Right lobe of liver (tissue), 6 donors: ENCODE results near the gene ARHGAP42. TPM values are rescaled to one million over a fixed set of nuclear protein-coding genes. Genes with fewer than 3 reads are reported as not detected.
A peak's percentile ranks its signal among the peaks of the same experiment; 100 is the strongest.

Experiments used
- ATAC-seq, 4 donors: fragments of 200-7000 bp; cut with Tn5 transposase; one replicate each; pipeline ENCODE4 v1.9.1; 2020; ENCODE audit warnings: mild to moderate bottlenecking in 4 of 4, moderate library complexity in 4 of 4
- DNase-seq, 3 donors: peaks; one replicate each; pipeline ENCODE4 v3.0.0-alpha.2; 2020
- H3K27ac ChIP-seq, 3 donors: fragments of 200-600 bp; one replicate each; pipeline ENCODE4 v1.8.0; 2022
- H3K27me3 ChIP-seq, 2 donors: fragments of 200-600 bp; one replicate each; pipeline ENCODE4 v1.8.0; 2022
- H3K36me3 ChIP-seq, 4 donors: fragments of 200-600 bp; sonication (generic) in 1 of 4; one replicate each; pipeline versions ENCODE4 v1.5.1 to v1.8.0; 2017 to 2022; ENCODE audit warnings: control low read depth in 1 of 4
- H3K4me1 ChIP-seq, 4 donors: fragments of 200-600 bp; sonication (generic) in 1 of 4; one replicate each; pipeline versions ENCODE4 v1.5.1 to v1.8.0; 2017 to 2022; ENCODE audit warnings: control low read depth in 1 of 4
- H3K4me3 ChIP-seq, 3 donors: fragments of 200-600 bp; one replicate each; pipeline ENCODE4 v1.8.0; 2022
- H3K9me3 ChIP-seq, 4 donors: fragments of 200-600 bp; sonication (generic) in 1 of 4; one replicate each; pipeline versions ENCODE4 v1.5.1 to v1.8.0; 2017 to 2022; ENCODE audit warnings: control low read depth in 1 of 4
- CTCF ChIP-seq, 4 donors: fragments of 200-600 bp in 3 of 4; fragments of 450-650 bp in 1 of 4; IDR thresholded peaks; one replicate each; pipeline versions ENCODE4 v1.5.1 to v1.8.0; 2016 to 2022; ENCODE audit warnings: antibody characterized with exemption in 4 of 4, mild to moderate bottlenecking in 2 of 4
- POLR2A ChIP-seq: fragments of 450-650 bp; IDR thresholded peaks from one replicate; pipeline ENCODE4 v1.6.1; 2017; ENCODE audit warnings: antibody characterized with exemption, mild to moderate bottlenecking
- WGBS: methylation state at CpG from one replicate; pipeline ENCODE4 v1.1.6; 2018; ENCODE audit warnings: low coverage, low lambda C conversion rate; ENCODE audit not compliant: insufficient coverage; ENCODE audit errors: missing lambda C conversion rate; 5-methylcytosine and 5-hydroxymethylcytosine counted together
- intact Hi-C, 2 donors: fragments of 100-400 bp; cut with DNase I; formaldehyde crosslinking; loops; one replicate each; pipeline versions ENCODE4 v1.11.2 to v1.14.1; 2022
- total RNA-seq, 6 experiments: library from RNA; depleted of rRNA in 2 of 6; stranded (reverse); fragments of >200 nt in 2 of 6; fragmentation: NEBNext Ultra II Directional in 3 of 6; extraction: Animal tissue kit (Norgen Biotek cat#: 25700) in 3 of 6; gene quantifications; one replicate each; pipeline versions ENCODE4 v1.1.0 to v1.2.4, GENCODE V29; 2016 to 2023
- donor health status: DM: no; HTN: yes; CAD: no.
- donor health status: DM: no; HTN: no; CAD: no.
- donor health status: DM: no; HTN: no; CAD: no.
- donor health status: DM: no; HTN: yes; CAD: no.
- donor health status: DM: no; HTN: yes; CAD: no.

ARHGAP42 gene
- total RNA-seq, 6 experiments from 2014 or later: 8.7 to 15.8 (median 13.1) TPM

- Histone ChIP-seq H3K4me3 (no peak overlapping the region), H3K27ac (no peak overlapping the region), H3K4me1 (peaks cover 0 to 32% (median 6%) of the 10 kb centered on the region in 4 donors), H3K27me3 (no peaks in the 10 kb centered on the region), H3K36me3 (no peaks in the 10 kb centered on the region), H3K9me3 (no peaks in the 10 kb centered on the region)
- no peak for DNase-seq
- ATAC-seq: no peak
- 95% methylated on average over 2 of the region's 2 CpGs for WGBS
- intact Hi-C loops: no loop called here
- TF ChIP-seq CTCF (IDR thresholded peaks at IDR 0.05) (no peak), POLR2A (no peak)
Measured at GRCh38 chr11:100837311-100837710, 150.2 kb downstream of the ARHGAP42 start.

DNA sequence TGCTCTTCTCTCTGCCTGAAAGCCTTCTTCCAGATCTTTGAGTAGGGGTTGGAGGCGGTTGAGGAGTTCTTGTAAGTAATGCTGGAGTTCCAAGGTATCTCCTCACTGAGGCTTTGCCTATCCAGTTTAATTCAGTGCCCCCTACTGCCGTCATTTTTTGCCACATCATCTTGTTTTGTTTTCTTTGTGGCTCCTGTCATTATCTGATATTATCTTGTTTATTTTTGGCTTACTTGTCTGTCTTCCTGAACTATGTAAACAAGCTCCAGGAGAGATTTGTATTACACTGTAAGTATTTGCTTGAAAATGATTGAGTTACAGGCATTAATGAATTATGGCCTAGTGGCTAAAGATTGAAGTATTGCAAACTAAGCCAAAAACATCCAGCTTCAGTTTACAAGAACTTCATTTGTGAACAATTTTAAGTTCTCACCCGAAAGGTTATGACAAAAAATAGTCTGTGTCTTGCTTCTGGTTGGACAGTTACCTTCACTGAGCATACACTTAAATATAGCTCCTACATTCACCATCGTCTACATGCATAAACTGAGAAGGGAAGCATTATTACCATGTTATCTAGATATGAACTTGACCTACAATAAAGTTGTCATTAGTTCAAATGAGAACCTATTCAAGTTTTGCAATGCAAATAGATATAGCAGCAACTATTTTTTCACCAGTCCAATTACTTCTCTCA, 154.8 kb downstream of the ARHGAP42 start:
- no peak for TF ChIP-seq POLR2A
- peak in 1 of 4 donors; percentile 3 for TF ChIP-seq CTCF (IDR thresholded peaks at IDR 0.05)
- peaks cover 0 to 37% (median 10%) of the 10 kb centered on the region in 4 donors for H3K4me1 ChIP-seq
- H3K27ac ChIP-seq: peak overlapping the region in 1 of 3 donors; percentile 22
- no peaks in the 10 kb centered on the region for H3K36me3 ChIP-seq
- ATAC-seq: peak in 2 of 4 donors; percentile 49 to 54
- no peaks in the 10 kb centered on the region for H3K27me3 ChIP-seq
- 60% methylated on average over 4 of the region's 4 CpGs for WGBS
- DNase-seq: no peak
- no peak overlapping the region for H3K4me3 ChIP-seq
- intact Hi-C loops: no loop called here
- H3K9me3 ChIP-seq: no peaks in the 10 kb centered on the region

GRCh38 chr11:100847696-100848216, 160.7 kb downstream of the ARHGAP42 start:
- TF ChIP-seq CTCF (IDR thresholded peaks at IDR 0.05) (no peak), POLR2A (no peak)
- no peak overlapping the region for H3K4me3 ChIP-seq
- H3K36me3 ChIP-seq: no peaks in the 10 kb centered on the region
- H3K27ac ChIP-seq: peak overlapping the region in 1 of 3 donors; percentile 78
- ATAC-seq: no peak
- 36% methylated on average over 3 of the region's 3 CpGs for WGBS
- H3K9me3 ChIP-seq: no peaks in the 10 kb centered on the region
- peaks cover 0 to 52% (median 18%) of the 10 kb centered on the region in 4 donors for H3K4me1 ChIP-seq
- no peak for DNase-seq
- intact Hi-C loops: no loop called here
- no peaks in the 10 kb centered on the region for H3K27me3 ChIP-seq

DNA sequence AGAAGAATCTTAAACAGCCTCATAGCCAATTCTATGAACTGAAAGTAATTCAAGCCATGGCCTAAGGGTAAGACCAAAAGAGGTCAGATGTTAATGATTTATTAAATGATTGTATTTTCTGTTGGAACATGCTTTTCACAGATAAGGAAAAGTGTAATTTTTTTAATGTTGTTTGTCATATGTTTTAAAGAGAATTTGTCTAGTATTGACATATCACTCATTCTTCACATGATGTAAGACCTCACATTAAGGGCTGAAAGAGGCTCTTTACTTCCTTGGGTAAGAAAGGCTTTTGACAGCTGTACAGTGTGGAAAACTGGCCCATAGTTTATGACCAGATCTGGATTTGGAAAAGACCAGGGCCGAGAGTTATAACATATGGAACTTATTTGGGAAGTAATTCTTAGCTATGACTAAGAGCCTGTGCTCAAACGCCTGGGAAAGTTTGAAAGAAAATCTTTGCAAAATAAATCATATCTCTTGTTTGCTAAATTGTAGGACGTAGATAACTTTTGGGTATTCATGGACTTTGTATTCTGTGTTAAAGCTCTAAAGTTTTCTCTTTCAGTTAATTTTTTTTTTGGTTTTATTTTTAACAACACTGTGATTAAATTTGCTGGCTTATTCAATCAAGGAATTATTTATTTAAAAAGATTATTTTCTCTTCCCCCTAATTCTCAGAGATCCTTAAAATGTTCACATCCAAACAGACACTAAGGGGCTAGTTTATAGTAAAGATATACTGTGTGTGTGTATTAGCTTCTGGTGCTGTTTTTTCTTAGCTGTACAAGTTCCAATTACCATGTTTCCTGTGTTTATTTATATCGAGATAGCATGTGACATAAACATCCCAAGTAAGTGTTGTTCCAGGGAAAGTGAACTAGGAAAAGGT, 162.2 kb downstream of the ARHGAP42 start:
- H3K36me3 ChIP-seq: no peaks in the 10 kb centered on the region
- peaks cover 0 to 37% (median 12%) of the 10 kb centered on the region in 4 donors for H3K4me1 ChIP-seq
- no peaks in the 10 kb centered on the region for H3K9me3 ChIP-seq
- intact Hi-C loops: no loop called here
- H3K27me3 ChIP-seq: no peaks in the 10 kb centered on the region
- ATAC-seq (peak; percentile 70 to 83 (median 75)), DNase-seq (no peak)
- TF ChIP-seq CTCF (IDR thresholded peaks at IDR 0.05) (no peak), POLR2A (no peak)
- WGBS: 18% methylated on average over 4 of the region's 4 CpGs
- no peak overlapping the region for H3K4me3 ChIP-seq
- H3K27ac ChIP-seq: peak overlapping the region; percentile 35 to 78 (median 62)
